Heart left ventricle (tissue), 16 donors: ENCODE data around the gene ADCY4. TPM values are rescaled to one million over a fixed set of nuclear protein-coding genes. Genes with fewer than 3 reads are reported as not detected.
A peak's percentile ranks its signal among the peaks of the same experiment; 100 is the strongest.

ENCODE experiments used
- ATAC-seq, 4 donors: fragments of 200-7000 bp; cut with Tn5 transposase; one replicate each; pipeline ENCODE4 v1.9.1; 2020 to 2022; ENCODE audit warnings: moderate library complexity in 4 of 4, mild to moderate bottlenecking in 3 of 4, moderate number of reproducible peaks in 1 of 4
- DNase-seq, 5 donors: peaks; one replicate each; pipeline ENCODE4 v3.0.0-alpha.2; 2020
- H3K27ac ChIP-seq, 12 donors: fragments of 200-600 bp; sonication (generic) in 4 of 12; one replicate each; pipeline versions ENCODE4 v1.5.0 to v1.8.0; 2016 to 2022; ENCODE audit warnings: mild to moderate bottlenecking in 2 of 12
- H3K27me3 ChIP-seq, 9 donors: fragments of 200-600 bp; sonication (generic) in 2 of 9; one replicate each; pipeline versions ENCODE4 v1.5.1 to v1.8.0; 2016 to 2022; ENCODE audit warnings: mild to moderate bottlenecking in 3 of 9
- H3K36me3 ChIP-seq, 9 donors: fragments of 200-600 bp; sonication (generic) in 2 of 9; one replicate each; pipeline versions ENCODE4 v1.5.0 to v1.8.0; 2018 to 2022; ENCODE audit warnings: mild to moderate bottlenecking in 2 of 9
- H3K4me1 ChIP-seq, 12 donors: fragments of 200-600 bp; sonication (generic) in 4 of 12; one replicate each; pipeline versions ENCODE4 v1.5.0 to v1.8.0; 2016 to 2022; ENCODE audit warnings: mild to moderate bottlenecking in 3 of 12
- H3K4me3 ChIP-seq, 12 donors: fragments of 200-600 bp; sonication (generic) in 4 of 12; one replicate each; pipeline versions ENCODE4 v1.5.0 to v1.8.0; 2017 to 2022; ENCODE audit warnings: mild to moderate bottlenecking in 9 of 12, moderate library complexity in 4 of 12
- H3K9me3 ChIP-seq, 12 donors: fragments of 200-600 bp; sonication (generic) in 4 of 12; one replicate each; pipeline versions ENCODE4 v1.5.0 to v1.8.0; 2016 to 2022; ENCODE audit warnings: mild to moderate bottlenecking in 1 of 12
- CTCF ChIP-seq, 12 donors: fragments of 200-600 bp; sonication (generic) in 4 of 12; IDR thresholded peaks; one replicate each; pipeline versions ENCODE4 v1.5.0 to v1.8.0; 2018 to 2022; ENCODE audit warnings: antibody characterized with exemption in 12 of 12, mild to moderate bottlenecking in 5 of 12
- POLR2A ChIP-seq, 2 donors: fragments of 450-650 bp; IDR thresholded peaks; one replicate each; pipeline ENCODE4 v1.6.1; 2017; ENCODE audit warnings: antibody characterized with exemption in 2 of 2, mild to moderate bottlenecking in 2 of 2, moderate library complexity in 2 of 2
- WGBS, 4 donors: extraction: QIAGEN DNeasy Blood & Tissue Kit in 2 of 4; methylation state at CpG; one replicate each; pipeline versions ENCODE4 v1.1.5 to v1.1.7; 2013 to 2018; 5-methylcytosine and 5-hydroxymethylcytosine counted together
- intact Hi-C, 10 donors: fragments of 100-400 bp; cut with DNase I; formaldehyde crosslinking; loops; one replicate each; pipeline versions ENCODE4 v1.11.1 to v1.14.2; 2022
- polyA plus RNA-seq, 2 donors: library from polyadenylated mRNA; stranded (reverse); fragments of 200-250 nt; gene quantifications; one replicate each; pipeline ENCODE4 v1.2.3, GENCODE V29; 2013
- total RNA-seq, 9 donors: library from RNA; depleted of rRNA in 2 of 9; stranded (reverse); fragments of >200 nt in 2 of 9; fragmentation: NEBNext Ultra II Directional in 3 of 9; extraction: Animal tissue kit (Norgen Biotek cat#: 25700) in 3 of 9; gene quantifications; one replicate each; pipeline versions ENCODE4 v1.1.0 to v1.2.4, GENCODE V29; 2016 to 2023
- donor health status: ischemic (EF 13 %, LVEDD 7.1; RV severe dilation, severe dysfunction).
- donor health status: healthy with polysubstance abuse.
- donor health status: DM: no; HTN: yes; CAD: no.
- donor health status: DM: no; HTN: no; CAD: no.
- donor health status: ischemic (EF 25% LVEDD 6.9; RV normal size, moderate dysfunction).
- donor health status: ischemic (EF 25% LVEDD 5.7; RV mildly dilated, moderate dysfunction).
- donor health status: healthy.
- donor health status: DM: yes; HTN: yes; CAD: no.
- donor health status: ischemic (EF 35%, LVEDD 5.7; RV mildly dilated, moderate dysfunction).
- donor health status: nonischemic (EF 11% LVEDD 7.7; RV severe dilation, severe dysfunction).
- donor health status: DM: yes; HTN: yes; CAD: no.
- donor health status: PGD.
- donor health status: ischemic (EF 29% LVEDD 5.4; RV normal size, mild dysfunction).
- donor health status: nonischemic (EF 23%, LVEDD 6.1; RV moderate dilation, normal function).

Gene ADCY4
- total and polyA plus RNA-seq, 11 donors = 20.7 to 47.5 (median 27.5) TPM

- no peak for ATAC-seq
- intact Hi-C loops = no loop called here
- WGBS, 4 donors = 91 to 94% (median 92%) methylated on average over 5 of the region's 5 CpGs
- peaks cover 0 to 40% (median 8%) of the 10 kb centered on the region in 12 donors for H3K4me1 ChIP-seq
- no peak for TF ChIP-seq CTCF (IDR thresholded peaks at IDR 0.05)
- no peak for TF ChIP-seq POLR2A (IDR thresholded peaks at IDR 0.05)
- no peaks in the 10 kb centered on the region for H3K9me3 ChIP-seq
- no peak overlapping the region for H3K27ac ChIP-seq
- no peaks in the 10 kb centered on the region for H3K36me3 ChIP-seq
- H3K4me3 ChIP-seq = no peak overlapping the region
- no peaks in the 10 kb centered on the region for H3K27me3 ChIP-seq
- no peak for DNase-seq
Observed at GRCh38 chr14:24283796-24284460, 50.9 kb downstream of the ADCY4 start.

GRCh38 chr14:24282736-24283135, 52.1 kb downstream of the ADCY4 start:
- 81 to 92% (median 85%) methylated on average over 2 to 3 of the region's 3 CpGs for WGBS, 4 donors
- no peak overlapping the region for H3K4me3 ChIP-seq
- H3K9me3 ChIP-seq = no peaks in the 10 kb centered on the region
- H3K27me3 ChIP-seq = no peaks in the 10 kb centered on the region
- no peak for TF ChIP-seq CTCF (IDR thresholded peaks at IDR 0.05)
- no peak for TF ChIP-seq POLR2A (IDR thresholded peaks at IDR 0.05)
- peaks cover 0 to 52% (median 8%) of the 10 kb centered on the region in 12 donors for H3K4me1 ChIP-seq
- ATAC-seq = no peak
- H3K27ac ChIP-seq = no peak overlapping the region
- DNase-seq = peak in 1 of 5 donors; percentile 10
- intact Hi-C loops = no loop called here
- H3K36me3 ChIP-seq = no peaks in the 10 kb centered on the region

GRCh38 chr14:24281636-24282035, 53.2 kb downstream of the ADCY4 start:
- H3K36me3 ChIP-seq = no peaks in the 10 kb centered on the region
- peaks cover 0 to 63% (median 8%) of the 10 kb centered on the region in 12 donors for H3K4me1 ChIP-seq
- WGBS, 4 donors = 82 to 95% (median 94%) methylated on average over 7 of the region's 7 CpGs
- no peaks in the 10 kb centered on the region for H3K27me3 ChIP-seq
- H3K4me3 ChIP-seq = no peak overlapping the region
- DNase-seq (no peak), ATAC-seq (no peak)
- intact Hi-C loops = no loop called here
- no peak for TF ChIP-seq CTCF (IDR thresholded peaks at IDR 0.05)
- no peak for TF ChIP-seq POLR2A (IDR thresholded peaks at IDR 0.05)
- no peaks in the 10 kb centered on the region for H3K9me3 ChIP-seq
- H3K27ac ChIP-seq = peak overlapping the region in 3 of 12 donors; percentile 22 to 81 (median 38)

GRCh38 chr14:24280797-24281460, 53.9 kb downstream of the ADCY4 start:
- peak overlapping the region in 5 of 12 donors; percentile 3 to 81 (median 38) for H3K27ac ChIP-seq
- 64 to 72% (median 68%) methylated on average over 6 of the region's 6 CpGs for WGBS, 4 donors

More at GRCh38 chr14:24280797-24281460, 53.9 kb downstream of the ADCY4 start:
- no peak for TF ChIP-seq POLR2A (IDR thresholded peaks at IDR 0.05)
- no peak overlapping the region for H3K4me3 ChIP-seq
- ATAC-seq = peak in 3 of 4 donors; percentile 12 to 44 (median 21)
- H3K9me3 ChIP-seq = no peaks in the 10 kb centered on the region
- peak in 1 of 5 donors; percentile 58 for DNase-seq
- intact Hi-C loops = no loop called here
- H3K4me1 ChIP-seq = peaks cover 0 to 69% (median 8%) of the 10 kb centered on the region in 12 donors
- no peaks in the 10 kb centered on the region for H3K36me3 ChIP-seq
- H3K27me3 ChIP-seq = no peaks in the 10 kb centered on the region
